Heart right ventricle (tissue), 16 donors: ENCODE measurements around the gene MCTP1. TPM values are rescaled to one million over a fixed set of nuclear protein-coding genes. Genes with fewer than 3 reads are reported as not detected.

Source experiments
- ATAC-seq, 8 donors: fragments of 200-7000 bp; cut with Tn5 transposase; one replicate each; pipeline ENCODE4 v1.9.1; 2020; ENCODE audit warnings: mild to moderate bottlenecking in 8 of 8, moderate library complexity in 8 of 8, moderate number of reproducible peaks in 1 of 8
- DNase-seq, 2 donors: peaks; one replicate each; pipeline ENCODE4 v3.0.0-alpha.2; 2020
- H3K27ac ChIP-seq, 10 donors: fragments of 200-600 bp; sonication (generic) in 2 of 10; one replicate each; pipeline versions ENCODE4 v1.5.0 to v1.8.0; 2020 to 2022; ENCODE audit warnings: mild to moderate bottlenecking in 3 of 10
- H3K27me3 ChIP-seq, 7 donors: fragments of 200-600 bp; one replicate each; pipeline ENCODE4 v1.8.0; 2021 to 2022; ENCODE audit warnings: mild to moderate bottlenecking in 2 of 7
- H3K36me3 ChIP-seq, 9 donors: fragments of 200-600 bp; sonication (generic) in 1 of 9; one replicate each; pipeline versions ENCODE4 v1.5.0 to v1.8.0; 2020 to 2022; ENCODE audit warnings: mild to moderate bottlenecking in 2 of 9
- H3K4me1 ChIP-seq, 9 donors: fragments of 200-600 bp; sonication (generic) in 1 of 9; one replicate each; pipeline versions ENCODE4 v1.5.0 to v1.8.0; 2020 to 2022; ENCODE audit warnings: mild to moderate bottlenecking in 4 of 9
- H3K4me3 ChIP-seq, 10 donors: fragments of 200-600 bp; sonication (generic) in 2 of 10; one replicate each; pipeline versions ENCODE4 v1.5.0 to v1.8.0; 2020 to 2022; ENCODE audit warnings: mild to moderate bottlenecking in 7 of 10, moderate library complexity in 2 of 10
- H3K9me3 ChIP-seq, 11 donors: fragments of 200-600 bp in 10 of 11; sonication (generic) in 2 of 11; one replicate each; pipeline versions ENCODE4 v1.5.0 to v1.8.0; 2013 to 2022; ENCODE audit warnings: mild to moderate bottlenecking in 2 of 11, control low read depth in 1 of 11, moderate library complexity in 1 of 11
- CTCF ChIP-seq, 9 donors: fragments of 200-600 bp; sonication (generic) in 2 of 9; IDR thresholded peaks; one replicate each; pipeline versions ENCODE4 v1.5.0 to v1.8.0; 2021 to 2022; ENCODE audit warnings: antibody characterized with exemption in 9 of 9, mild to moderate bottlenecking in 5 of 9, moderate library complexity in 1 of 9
- WGBS, 2 donors: extraction: QIAGEN DNeasy Blood & Tissue Kit; methylation state at CpG; one replicate each; pipeline ENCODE4 v1.1.7; 2013; ENCODE audit warnings: inconsistent platforms in 1 of 2; 5-methylcytosine and 5-hydroxymethylcytosine counted together
- intact Hi-C, 10 donors: fragments of 100-400 bp; cut with DNase I; formaldehyde crosslinking; loops; one replicate each; pipeline versions ENCODE4 v1.11.1 to v1.14.2; 2022
- polyA plus RNA-seq, 2 donors: library from polyadenylated mRNA; stranded (reverse); fragments of 200-250 nt; gene quantifications; one replicate each; pipeline ENCODE4 v1.2.3, GENCODE V29; 2013
- total RNA-seq, 10 donors: library from RNA; stranded (reverse); fragmentation: NEBNext Ultra II Directional in 3 of 10; extraction: Animal tissue kit (Norgen Biotek cat#: 25700) in 3 of 10; gene quantifications; one replicate each; pipeline versions ENCODE4 v1.2.1 to v1.2.4, GENCODE V29; 2021 to 2023
- donor health status: Arrhythmogenic right ventricular cardiomyopathy.
- donor health status: ischemic (EF 13 %, LVEDD 7.1; RV severe dilation, severe dysfunction).
- donor health status: healthy with polysubstance abuse.
- donor health status: DM: no; HTN: yes; CAD: no.
- donor health status: DM: no; HTN: no; CAD: no.
- donor health status: ischemic (EF 25% LVEDD 6.9; RV normal size, moderate dysfunction).
- donor health status: ischemic (EF 25% LVEDD 5.7; RV mildly dilated, moderate dysfunction).
- donor health status: healthy.
- donor health status: DM: yes; HTN: yes; CAD: no.
- donor health status: Ischemic cardiomyopathy.
- donor health status: ischemic (EF 35%, LVEDD 5.7; RV mildly dilated, moderate dysfunction).
- donor health status: nonischemic (EF 11% LVEDD 7.7; RV severe dilation, severe dysfunction).
- donor health status: DM: yes; HTN: yes; CAD: no.
- donor health status: PGD.
- donor health status: ischemic (EF 29% LVEDD 5.4; RV normal size, mild dysfunction).
- donor health status: nonischemic (EF 23%, LVEDD 6.1; RV moderate dilation, normal function).

The MCTP1 gene
- total and polyA plus RNA-seq, 12 donors: 1.3 to 19.7 (median 5.3) TPM

DNA sequence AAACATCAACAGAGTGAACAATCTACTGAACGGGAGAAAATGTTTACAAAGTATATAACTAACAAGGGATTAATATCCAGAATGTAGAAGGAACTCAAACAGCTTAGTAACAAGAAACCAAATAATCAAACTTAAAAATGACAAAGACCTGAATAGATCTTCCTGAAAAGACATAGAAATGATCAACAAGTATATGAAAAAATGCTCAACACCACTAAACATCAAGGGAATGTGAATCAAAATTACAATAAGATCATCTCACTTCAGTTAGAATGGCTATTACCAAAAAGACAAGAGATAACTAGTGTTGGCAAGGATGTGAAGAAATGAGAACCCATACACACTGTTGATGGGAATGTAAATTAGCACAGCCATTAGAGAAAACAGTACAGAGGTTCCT lies 218.8 kb downstream of the MCTP1 start:
- WGBS, 2 donors: 81 to 92% methylated on average over 1 of the region's 1 CpG
- Histone ChIP-seq H3K4me1 (peaks cover 0 to 38% (median 16%) of the 10 kb centered on the region in 9 donors), H3K27me3 (no peaks in the 10 kb centered on the region), H3K4me3 (no peak overlapping the region), H3K36me3 (no peaks in the 10 kb centered on the region), H3K9me3 (no peaks in the 10 kb centered on the region), H3K27ac (no peak overlapping the region)
- no peak for DNase-seq
- intact Hi-C loops: no loop called here
- no peak for TF ChIP-seq CTCF (IDR thresholded peaks at IDR 0.05)
- ATAC-seq: no peak

- Histone ChIP-seq H3K36me3 (no peaks in the 10 kb centered on the region), H3K27me3 (no peaks in the 10 kb centered on the region), H3K27ac (no peak overlapping the region), H3K9me3 (no peaks in the 10 kb centered on the region), H3K4me3 (no peak overlapping the region), H3K4me1 (peaks cover 0 to 23% (median 0%) of the 10 kb centered on the region in 9 donors)
- no peak for DNase-seq
- ATAC-seq: no peak
- intact Hi-C loops: no loop called here
- 77 to 85% methylated on average over 2 of the region's 2 CpGs for WGBS, 2 donors
- TF ChIP-seq CTCF (IDR thresholded peaks at IDR 0.05): no peak
Measured at GRCh38 chr5:95063492-95063891, 221.4 kb downstream of the MCTP1 start.

GRCh38 chr5:95060098-95060497 lies 224.8 kb downstream of the MCTP1 start:
- 17 to 27% methylated on average over 2 of the region's 2 CpGs for WGBS, 2 donors
- Histone ChIP-seq H3K9me3 (no peaks in the 10 kb centered on the region), H3K36me3 (no peaks in the 10 kb centered on the region), H3K4me3 (no peak overlapping the region), H3K4me1 (peaks cover 0 to 11% (median 0%) of the 10 kb centered on the region in 9 donors), H3K27me3 (no peaks in the 10 kb centered on the region), H3K27ac (no peak overlapping the region)
- DNase-seq: no peak
- ATAC-seq: no peak
- intact Hi-C loops: no loop called here
- TF ChIP-seq CTCF (IDR thresholded peaks at IDR 0.05): no peak

DNA sequence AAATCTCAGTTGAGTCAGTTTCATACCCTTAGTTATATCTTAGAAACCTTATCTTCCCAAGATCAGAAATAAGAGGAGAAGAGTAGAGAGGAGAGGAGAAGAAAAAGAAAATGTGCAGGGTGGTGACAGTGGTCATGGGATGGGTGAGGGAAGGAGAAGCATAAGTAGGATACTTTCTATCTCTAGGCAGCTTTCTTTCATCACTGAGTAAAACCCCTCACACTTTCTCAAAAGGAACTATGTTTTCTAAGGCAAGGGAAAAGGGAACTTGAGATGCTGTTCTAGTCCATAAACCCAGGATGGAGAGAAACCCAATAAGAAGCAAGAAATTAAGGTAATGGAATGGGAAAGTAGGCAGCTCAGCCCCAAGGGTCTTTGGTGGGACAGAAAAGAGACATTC lies 225.3 kb downstream of the MCTP1 start:
- H3K36me3 ChIP-seq: no peaks in the 10 kb centered on the region
- no peaks in the 10 kb centered on the region for H3K9me3 ChIP-seq
- peaks cover 0 to 11% (median 0%) of the 10 kb centered on the region in 9 donors for H3K4me1 ChIP-seq
- no peaks in the 10 kb centered on the region for H3K27me3 ChIP-seq
- no peak for TF ChIP-seq CTCF (IDR thresholded peaks at IDR 0.05)
- no peak overlapping the region for H3K4me3 ChIP-seq
- H3K27ac ChIP-seq: no peak overlapping the region
- intact Hi-C loops: no loop called here
- ATAC-seq: no peak
- DNase-seq: no peak

DNA sequence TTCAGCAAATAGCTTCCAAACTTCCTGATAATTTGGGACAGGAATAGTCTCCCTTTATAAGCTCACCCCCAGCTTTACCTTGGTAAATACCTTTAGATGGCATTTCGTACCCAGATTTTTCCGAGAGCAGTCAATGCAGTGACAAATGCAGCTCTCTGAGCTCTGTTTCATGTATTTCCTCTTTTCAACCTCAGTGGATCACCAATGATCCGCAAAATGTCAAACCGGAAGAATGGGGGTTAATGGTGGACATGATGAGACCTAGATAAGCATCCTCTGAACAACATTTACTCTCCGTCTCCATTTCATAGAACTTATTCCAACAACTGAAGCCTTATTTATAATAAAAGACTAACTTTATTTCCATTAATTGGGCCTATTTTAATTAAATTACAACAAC lies 227.3 kb downstream of the MCTP1 start:
- H3K4me3 ChIP-seq: no peak overlapping the region
- WGBS, 2 donors: 82 to 88% methylated on average over 5 of the region's 5 CpGs
- H3K36me3 ChIP-seq: no peaks in the 10 kb centered on the region
- no peak for TF ChIP-seq CTCF (IDR thresholded peaks at IDR 0.05)
- intact Hi-C loops: no loop called here
- no peak overlapping the region for H3K27ac ChIP-seq
- no peaks in the 10 kb centered on the region for H3K9me3 ChIP-seq
- no peaks in the 10 kb centered on the region for H3K27me3 ChIP-seq
- DNase-seq: no peak
- H3K4me1 ChIP-seq: peaks cover 0 to 11% (median 0%) of the 10 kb centered on the region in 9 donors
- no peak for ATAC-seq
